ENCODE results near the gene MYPOP.

MYPOP gene

GRCh38 chr19:45852145-45852750 lies 50.2 kb downstream of the MYPOP start:
- no peak for TF ChIP-seq CTCF (IDR thresholded peaks at IDR 0.05; ENCODE audit: insufficient read depth, low read length, missing control alignments)
- no peak overlapping the region for H3K4me3 ChIP-seq (ENCODE audit: low read depth, low read length)
- POLR2A ChIA-PET, result interaction anchor here (0.7 kb wide), 1 partner anchor 8 kb away, joined by 3 read pairs; no protein-coding TSS in a partner anchor
- no peak for DNase-seq (ENCODE audit: low read depth, low spot score)
- CTCF ChIA-PET, result interaction anchor here (2.6 to 9.4 kb wide), 2 partner anchors 30 to 34 kb away, joined by 8 to 52 read pairs; no protein-coding TSS in a partner anchor

- TF ChIP-seq CTCF (IDR thresholded peaks at IDR 0.05; ENCODE audit: insufficient read depth, low read length, missing control alignments), result peak; percentile 5
- DNase-seq (ENCODE audit: low read depth, low spot score), result no peak
- ChIA-PET POLR2A (interaction anchor here (1.6 kb wide), 1 partner anchor 15 kb away, joined by 3 read pairs; no protein-coding TSS in a partner anchor), CTCF (interaction anchor here (1.2 to 9.4 kb wide), 3 partner anchors 8 to 30 kb away, joined by 3 to 52 read pairs (median 4); no protein-coding TSS in a partner anchor)
- H3K4me3 ChIP-seq (ENCODE audit: low read depth, low read length), result no peak overlapping the region
Observed at GRCh38 chr19:45848922-45849321, 53.5 kb downstream of the MYPOP start.

- H3K4me3 ChIP-seq (ENCODE audit: low read depth, low read length), result no peak overlapping the region
- TF ChIP-seq CTCF (IDR thresholded peaks at IDR 0.05; ENCODE audit: insufficient read depth, low read length, missing control alignments), result no peak
- no peak for DNase-seq (ENCODE audit: low read depth, low spot score)
- CTCF ChIA-PET, result interaction anchor here (9.4 kb wide), 1 partner anchor 29 kb away, joined by 52 read pairs; no protein-coding TSS in a partner anchor
- POLR2A ChIA-PET, result no interaction called here
Observed at GRCh38 chr19:45847663-45848062, 54.8 kb downstream of the MYPOP start.

GRCh38 chr19:45842198-45842597 lies 60.2 kb downstream of the MYPOP start:
- CTCF ChIA-PET, result interaction anchor here (1.2 to 4.1 kb wide), 5 partner anchors 13 to 40 kb away, joined by 3 to 25 read pairs (median 4); no protein-coding TSS in a partner anchor
- POLR2A ChIA-PET, result no interaction called here

More at GRCh38 chr19:45842198-45842597, 60.2 kb downstream of the MYPOP start:
- TF ChIP-seq CTCF (IDR thresholded peaks at IDR 0.05; ENCODE audit: insufficient read depth, low read length, missing control alignments), result no peak
- DNase-seq (ENCODE audit: low read depth, low spot score), result no peak
- H3K4me3 ChIP-seq (ENCODE audit: low read depth, low read length), result no peak overlapping the region
